Right ventricle myocardium inferior (tissue), 1 donor: ENCODE results near the gene PCYOX1L. TPM values are rescaled to one million over a fixed set of nuclear protein-coding genes. Genes with fewer than 3 reads are reported as not detected.

Experiments
- ATAC-seq: fragments of 200-7000 bp; cut with Tn5 transposase; one replicate; pipeline ENCODE4 v1.9.1; 2020; ENCODE audit warnings: mild to moderate bottlenecking, moderate library complexity
- DNase-seq: peaks from one replicate; pipeline ENCODE4 v3.0.0; 2021; ENCODE audit errors: missing footprints
- intact Hi-C: fragments of 100-400 bp; cut with DNase I; formaldehyde crosslinking; loops from one replicate; pipeline ENCODE4 v1.11.0; 2022
- total RNA-seq: library from RNA; stranded (reverse); fragmentation: NEBNext Ultra II Directional; extraction: Animal tissue kit (Norgen Biotek cat#: 25700); gene quantifications from one replicate; pipeline ENCODE4 v1.2.1, GENCODE V29; 2021
- donor health status: DM: no; HTN: yes; CAD: no; lungs with severe emphysema.

Gene PCYOX1L
- total RNA-seq, 1 donor from 2014 or later, result 2.7 TPM

- intact Hi-C loops, result no loop called here
- ATAC-seq (no peak), DNase-seq (no peak)
These were observed 41.9 kb downstream of the PCYOX1L start for GRCh38 chr5:149399775-149400174.

DNA sequence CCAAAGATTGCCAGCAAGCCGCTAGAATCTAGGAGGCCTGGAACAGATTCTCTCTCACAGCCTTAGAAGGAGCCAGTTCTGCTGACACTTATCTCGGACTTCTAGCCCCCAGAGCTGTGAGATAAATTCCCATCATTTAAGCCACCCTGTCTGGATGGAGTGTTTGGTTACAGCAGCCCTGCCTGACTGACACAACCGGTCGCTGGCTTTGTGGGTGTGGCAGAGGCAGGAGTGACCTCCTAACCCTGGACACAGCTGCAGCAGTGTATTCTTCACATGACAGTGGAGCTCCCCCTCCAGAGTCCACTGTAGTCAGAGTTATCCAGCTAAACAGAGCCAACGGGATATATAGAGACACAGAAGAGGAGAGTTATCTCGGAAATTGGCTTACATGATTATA lies 42.5 kb downstream of the PCYOX1L start:
- DNase-seq, result no peak
- intact Hi-C loops, result no loop called here
- peak; percentile 32 for ATAC-seq

- intact Hi-C loops, result no loop called here
- ATAC-seq (no peak), DNase-seq (no peak)
These were observed 43.2 kb downstream of the PCYOX1L start for GRCh38 chr5:149401051-149401450.

GRCh38 chr5:149402291-149402690 lies 44.4 kb downstream of the PCYOX1L start:
- intact Hi-C loops, result no loop called here
- no peak for DNase-seq
- ATAC-seq, result no peak

DNA sequence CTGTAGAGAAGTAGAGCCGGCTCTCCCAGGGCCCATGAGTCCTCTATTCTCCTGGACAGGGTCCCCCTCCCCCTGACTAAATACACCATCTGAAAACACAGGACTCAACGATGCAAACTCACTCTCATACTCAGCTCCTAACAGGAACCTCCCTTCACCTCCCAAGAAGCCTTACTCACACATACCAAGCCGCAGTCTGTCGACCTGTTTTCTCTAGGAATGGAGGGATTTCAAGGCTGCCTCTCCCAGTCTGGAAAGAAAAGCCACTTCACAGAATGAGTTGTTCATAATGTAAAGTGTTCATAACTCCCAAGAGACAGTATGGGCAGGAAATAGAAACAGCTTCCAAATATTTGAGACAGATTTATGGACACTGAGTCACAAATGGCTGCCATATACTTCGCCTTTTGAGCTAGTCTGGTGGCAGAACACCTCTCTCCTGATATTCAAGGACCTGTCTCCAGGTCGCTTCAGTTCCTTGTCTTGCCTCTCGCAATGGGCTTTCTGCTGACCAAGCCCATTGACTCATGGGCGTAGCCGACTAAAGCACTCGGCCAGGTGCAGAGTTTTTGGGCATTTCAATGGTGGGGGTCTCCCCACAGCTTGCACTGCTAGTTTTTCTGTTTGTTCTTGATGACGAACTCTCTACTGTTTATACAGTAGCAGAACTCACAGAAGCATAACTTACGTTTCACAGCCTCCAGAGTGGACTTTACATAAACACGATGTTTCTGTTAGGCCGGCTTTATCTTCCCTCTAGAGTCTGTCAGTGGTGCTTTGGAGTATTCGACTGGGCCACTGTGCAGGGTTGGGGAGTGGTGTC lies 46.3 kb downstream of the PCYOX1L start:
- DNase-seq, result no peak
- intact Hi-C loops, result no loop called here
- ATAC-seq, result no peak

DNA sequence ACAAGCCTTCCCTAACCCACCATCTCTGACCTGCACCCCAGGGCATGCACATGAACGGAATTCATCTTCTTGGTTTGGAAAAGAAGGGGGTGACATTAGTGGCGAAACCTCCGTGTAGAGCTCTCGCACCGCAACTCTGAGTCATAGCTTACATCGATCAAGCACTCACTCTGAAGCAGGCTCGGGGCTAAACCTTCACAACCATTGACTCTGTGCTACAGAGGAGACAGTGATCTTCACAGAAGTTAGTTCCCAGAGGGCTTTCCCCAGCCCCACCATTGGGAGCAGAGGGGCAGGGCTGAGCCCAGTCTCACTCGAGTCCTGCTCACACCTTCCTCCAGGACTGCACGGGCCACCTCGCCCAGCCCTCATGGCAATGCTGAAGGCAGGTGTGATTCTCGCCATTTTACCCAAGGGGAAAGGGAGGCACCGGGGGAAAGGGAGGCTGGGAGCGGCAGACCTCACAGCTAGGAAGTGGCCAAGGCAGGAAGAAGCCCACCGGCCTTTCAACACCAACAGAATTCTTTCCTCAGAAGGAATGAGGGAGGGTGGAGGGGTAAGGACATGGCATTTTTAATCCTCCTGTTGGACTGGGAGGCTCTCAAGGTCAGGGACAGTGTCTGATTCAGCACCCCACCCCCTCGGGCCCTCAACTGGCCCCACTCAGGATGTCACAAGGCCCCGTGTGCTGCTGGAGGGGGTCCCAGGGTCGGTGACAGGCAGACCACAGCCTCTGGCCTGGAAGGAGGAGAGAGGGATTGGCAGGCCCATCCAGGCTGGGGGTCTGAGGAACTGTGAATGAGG lies 47.1 kb downstream of the PCYOX1L start:
- intact Hi-C loops, result no loop called here
- DNase-seq (no peak), ATAC-seq (no peak)

GRCh38 chr5:149405550-149406202 lies 47.8 kb downstream of the PCYOX1L start:
- intact Hi-C loops, result no loop called here
- ATAC-seq (no peak), DNase-seq (no peak)

- DNase-seq, result peak; percentile 81
- intact Hi-C loops, result no loop called here
- peak; percentile 83 for ATAC-seq
These were observed 48.5 kb downstream of the PCYOX1L start for GRCh38 chr5:149406203-149406978.

GRCh38 chr5:149406979-149407306 lies 49.1 kb downstream of the PCYOX1L start:
- DNase-seq (no peak), ATAC-seq (no peak)
- intact Hi-C loops, result no loop called here

DNA sequence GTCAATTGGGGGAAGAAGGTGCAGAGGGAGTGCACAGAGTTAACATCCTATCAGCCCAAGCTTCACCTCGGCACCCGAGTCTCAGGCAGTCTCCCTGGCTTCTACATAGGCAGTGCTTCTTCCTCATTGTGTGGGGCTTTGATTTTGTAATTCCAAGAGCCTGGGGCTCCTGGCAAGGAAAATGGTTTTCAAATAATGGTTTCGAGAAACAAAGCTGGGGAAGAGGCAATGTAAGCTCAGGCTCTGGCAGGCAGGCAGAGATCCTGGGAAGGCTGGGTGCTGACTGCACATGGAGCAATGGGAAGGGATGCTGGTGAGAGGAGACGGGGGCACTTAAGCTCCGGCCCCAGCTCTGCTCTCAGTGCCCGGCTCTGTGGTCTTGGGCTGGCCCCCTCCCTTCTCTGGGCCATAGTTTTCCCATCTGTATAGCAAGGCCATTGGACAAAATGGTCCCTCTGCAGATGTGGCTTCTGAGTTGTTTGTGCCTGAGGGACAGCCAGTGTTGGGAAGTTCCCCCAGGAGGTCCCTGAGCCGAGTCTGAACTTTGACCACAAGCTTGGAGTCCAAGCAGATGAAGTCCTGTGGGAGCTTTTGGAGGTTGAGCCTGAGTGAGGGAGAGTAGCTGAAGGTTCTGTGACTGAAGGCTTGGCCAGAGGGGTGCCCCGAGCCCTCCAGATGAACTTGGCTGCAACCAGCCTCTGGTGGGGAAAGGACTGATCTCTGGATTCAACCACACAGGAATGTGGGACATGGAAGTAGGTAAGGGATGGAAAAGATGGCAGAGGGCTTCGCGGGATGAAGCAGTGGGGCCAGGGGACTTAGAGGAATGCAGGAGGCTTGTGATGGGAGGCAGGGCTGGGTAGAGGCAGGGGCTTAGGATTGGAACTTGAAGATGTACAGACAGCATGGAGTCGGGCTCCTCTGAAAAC lies 49.7 kb downstream of the PCYOX1L start:
- DNase-seq (no peak), ATAC-seq (peak; percentile 14)
- intact Hi-C loops, result no loop called here

DNA sequence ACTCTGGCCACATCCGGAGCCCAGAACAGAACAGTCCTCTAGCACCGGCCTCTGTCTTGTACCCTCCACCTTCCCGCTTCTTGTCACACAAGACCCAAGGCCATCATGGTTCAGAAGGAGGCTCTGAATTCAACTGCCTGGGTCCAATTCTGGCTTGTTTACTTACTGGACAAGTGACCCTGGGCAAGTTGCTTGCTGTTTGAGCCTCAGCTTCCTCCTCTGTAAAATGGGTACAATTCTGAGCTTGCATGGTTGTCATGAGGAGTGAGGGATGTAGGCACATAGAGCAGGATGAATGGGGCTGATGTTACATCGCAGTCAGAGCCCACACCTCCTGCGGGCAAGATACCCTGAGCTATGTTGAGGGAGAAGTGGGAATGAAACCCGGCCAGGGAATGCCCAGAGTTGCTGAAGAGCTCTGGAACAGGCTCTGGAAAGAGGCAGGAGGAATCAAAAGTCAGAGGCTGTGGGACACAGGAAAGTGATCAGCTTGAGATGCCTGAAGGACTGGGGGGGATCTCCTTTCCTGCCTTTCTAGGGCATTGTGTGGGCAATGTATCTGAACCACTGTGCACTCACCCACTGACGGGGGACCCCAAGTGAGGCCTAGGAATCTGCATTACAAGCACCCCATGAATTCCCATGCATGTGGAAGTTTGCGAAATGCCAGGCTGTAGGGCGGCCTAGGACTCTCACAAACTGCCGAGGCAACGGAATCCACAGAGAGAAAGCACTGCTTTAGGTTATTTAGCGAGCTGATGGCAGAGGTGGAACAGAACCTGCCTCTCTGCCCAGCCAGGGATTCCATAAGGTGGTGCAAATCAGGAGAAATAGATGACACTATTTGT lies 50.6 kb downstream of the PCYOX1L start:
- ATAC-seq, result no peak
- intact Hi-C loops, result no loop called here
- DNase-seq, result no peak

- ATAC-seq (no peak), DNase-seq (no peak)
These were observed 51.6 kb downstream of the PCYOX1L start for GRCh38 chr5:149409268-149409948.

GRCh38 chr5:149410071-149410470 lies 52.2 kb downstream of the PCYOX1L start:
- ATAC-seq, result no peak
- intact Hi-C loops, result no loop called here
- DNase-seq, result no peak

More at GRCh38 chr5:149409268-149409948, 51.6 kb downstream of the PCYOX1L start:
- intact Hi-C loops, result no loop called here

GRCh38 chr5:149410721-149411432 lies 53.0 kb downstream of the PCYOX1L start:
- DNase-seq (no peak), ATAC-seq (no peak)
- intact Hi-C loops, result no loop called here

DNA sequence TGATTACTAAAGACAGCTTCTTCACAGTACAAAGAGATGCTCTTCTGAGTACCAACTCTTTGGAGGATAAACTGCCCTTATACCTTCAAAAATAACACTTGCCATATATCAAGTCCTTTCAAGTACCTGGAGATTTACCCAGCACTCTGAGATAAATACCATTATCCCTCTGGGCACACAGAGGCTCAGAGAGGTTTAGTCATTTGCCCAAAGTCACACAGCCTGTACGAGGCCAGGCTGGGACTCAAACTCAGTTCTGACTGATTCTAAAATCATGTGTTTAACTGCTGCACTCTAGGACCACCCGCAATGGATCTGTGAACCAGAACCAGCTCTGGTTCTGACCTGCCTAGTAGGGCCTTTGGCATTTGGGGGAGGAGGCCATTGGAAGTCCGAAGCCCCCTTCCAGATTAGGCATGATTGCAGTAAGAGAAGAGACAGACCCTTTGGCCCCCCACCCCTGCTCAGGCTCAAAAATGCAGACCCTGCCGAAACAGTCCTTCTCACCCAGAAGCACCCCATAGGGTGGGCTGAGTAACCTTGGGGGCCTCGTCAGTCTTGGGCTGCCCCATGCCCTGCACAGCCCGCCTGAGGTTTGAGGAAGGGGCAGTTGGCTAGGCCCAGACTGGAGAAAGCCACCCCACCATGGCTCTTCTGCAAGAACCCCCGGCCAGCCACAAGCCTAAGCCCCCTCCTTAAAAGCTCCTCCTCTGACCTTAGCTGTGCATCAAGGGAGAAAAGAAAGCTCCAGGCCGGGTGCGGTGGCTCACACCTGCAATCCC lies 54.1 kb downstream of the PCYOX1L start:
- ATAC-seq (no peak), DNase-seq (no peak)
- intact Hi-C loops, result no loop called here
